ENCODE results near the gene PWWP2B. TPM values are rescaled to one million over a fixed set of nuclear protein-coding genes. Genes with fewer than 3 reads are reported as not detected.

PWWP2B gene
- total RNA-seq, 2 donors from 2014 or later: 33.8 to 61.0 TPM

DNA sequence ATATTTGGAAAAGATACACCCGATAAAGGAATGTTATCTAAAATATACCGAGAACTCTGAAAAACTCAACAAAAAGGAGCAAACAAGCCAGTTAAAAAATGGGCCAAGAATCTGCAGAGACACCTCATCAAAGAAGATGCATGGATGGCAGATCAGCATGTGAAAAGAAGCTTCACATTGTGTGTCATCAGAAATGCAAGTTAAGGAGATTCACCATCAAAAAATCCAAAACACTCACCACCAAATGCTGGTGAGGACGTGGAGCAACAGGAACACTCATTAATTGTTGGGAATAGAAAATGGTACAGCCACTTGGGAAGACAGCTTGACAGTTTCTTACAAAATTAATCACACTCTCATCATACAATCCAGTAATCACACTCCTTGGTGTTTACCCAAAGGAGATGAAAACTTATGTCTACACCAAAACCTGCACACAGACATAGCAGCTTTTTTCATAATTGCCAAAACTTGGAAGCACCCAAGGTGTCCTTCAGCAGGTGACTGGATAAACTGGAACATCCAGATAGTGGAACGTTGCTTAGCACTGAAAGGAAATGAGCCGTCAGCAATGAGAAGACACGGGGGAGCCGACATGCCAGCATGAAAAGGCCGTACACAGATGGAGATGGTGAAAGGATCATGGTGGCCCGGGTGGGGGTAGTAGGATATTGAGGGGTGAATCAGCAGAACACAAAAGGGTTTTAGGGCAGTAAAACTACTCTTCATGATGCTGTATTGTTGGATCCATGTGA, 27.9 kb upstream of the PWWP2B start:
- Histone ChIP-seq H3K9me3 (no peaks in the 10 kb centered on the region), H3K27me3 (no peaks in the 10 kb centered on the region), H3K36me3 (no peaks in the 10 kb centered on the region), H3K4me3 (no peak overlapping the region), H3K27ac (no peak overlapping the region), H3K4me1 (no peaks in the 10 kb centered on the region), H3K9ac (ENCODE audit: low read depth in 2 of 2, low read length in 2 of 2) (no peak overlapping the region)
- TF ChIP-seq, protein P1, sequence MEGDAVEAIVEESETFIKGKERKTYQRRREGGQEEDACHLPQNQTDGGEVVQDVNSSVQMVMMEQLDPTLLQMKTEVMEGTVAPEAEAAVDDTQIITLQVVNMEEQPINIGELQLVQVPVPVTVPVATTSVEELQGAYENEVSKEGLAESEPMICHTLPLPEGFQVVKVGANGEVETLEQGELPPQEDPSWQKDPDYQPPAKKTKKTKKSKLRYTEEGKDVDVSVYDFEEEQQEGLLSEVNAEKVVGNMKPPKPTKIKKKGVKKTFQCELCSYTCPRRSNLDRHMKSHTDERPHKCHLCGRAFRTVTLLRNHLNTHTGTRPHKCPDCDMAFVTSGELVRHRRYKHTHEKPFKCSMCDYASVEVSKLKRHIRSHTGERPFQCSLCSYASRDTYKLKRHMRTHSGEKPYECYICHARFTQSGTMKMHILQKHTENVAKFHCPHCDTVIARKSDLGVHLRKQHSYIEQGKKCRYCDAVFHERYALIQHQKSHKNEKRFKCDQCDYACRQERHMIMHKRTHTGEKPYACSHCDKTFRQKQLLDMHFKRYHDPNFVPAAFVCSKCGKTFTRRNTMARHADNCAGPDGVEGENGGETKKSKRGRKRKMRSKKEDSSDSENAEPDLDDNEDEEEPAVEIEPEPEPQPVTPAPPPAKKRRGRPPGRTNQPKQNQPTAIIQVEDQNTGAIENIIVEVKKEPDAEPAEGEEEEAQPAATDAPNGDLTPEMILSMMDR (IDR thresholded peaks at IDR 0.05): no peak
- no peak for DNase-seq
- intact Hi-C loops (cut with DNase I): no loop called here

DNA sequence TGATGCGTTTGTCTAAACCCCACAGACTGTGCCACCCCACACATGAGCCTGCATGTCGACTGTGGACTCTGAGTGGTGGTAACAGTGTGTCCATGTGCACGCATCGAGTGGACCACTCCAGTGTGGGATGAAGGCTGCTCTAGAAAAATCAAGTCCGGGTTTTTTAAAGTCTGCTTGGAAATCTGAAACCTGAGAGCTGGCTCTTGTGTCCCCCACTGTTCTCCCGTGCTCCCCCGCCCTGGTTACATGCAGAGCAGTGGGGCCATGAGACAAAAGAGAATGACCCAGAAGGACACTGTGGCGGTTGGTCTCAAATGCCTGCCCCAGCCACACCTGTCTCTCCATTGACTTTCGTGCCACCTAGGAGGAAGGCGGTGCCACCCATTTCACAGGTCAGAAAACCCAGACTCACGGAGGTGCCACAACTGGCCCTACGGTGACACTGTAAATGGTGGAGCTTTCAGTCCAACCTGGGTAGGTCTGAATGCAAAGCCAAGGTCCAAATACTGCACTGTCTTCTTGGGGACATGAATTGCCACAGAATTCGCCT, 27.3 kb upstream of the PWWP2B start:
- Histone ChIP-seq H3K27me3 (no peaks in the 10 kb centered on the region), H3K9me3 (no peaks in the 10 kb centered on the region), H3K9ac (ENCODE audit: low read depth in 2 of 2, low read length in 2 of 2) (no peak overlapping the region), H3K4me1 (no peaks in the 10 kb centered on the region), H3K36me3 (no peaks in the 10 kb centered on the region), H3K4me3 (no peak overlapping the region), H3K27ac (no peak overlapping the region)
- intact Hi-C loops (cut with DNase I): no loop called here
- TF ChIP-seq, protein P1 (IDR thresholded peaks at IDR 0.05): no peak
- no peak for DNase-seq

DNA sequence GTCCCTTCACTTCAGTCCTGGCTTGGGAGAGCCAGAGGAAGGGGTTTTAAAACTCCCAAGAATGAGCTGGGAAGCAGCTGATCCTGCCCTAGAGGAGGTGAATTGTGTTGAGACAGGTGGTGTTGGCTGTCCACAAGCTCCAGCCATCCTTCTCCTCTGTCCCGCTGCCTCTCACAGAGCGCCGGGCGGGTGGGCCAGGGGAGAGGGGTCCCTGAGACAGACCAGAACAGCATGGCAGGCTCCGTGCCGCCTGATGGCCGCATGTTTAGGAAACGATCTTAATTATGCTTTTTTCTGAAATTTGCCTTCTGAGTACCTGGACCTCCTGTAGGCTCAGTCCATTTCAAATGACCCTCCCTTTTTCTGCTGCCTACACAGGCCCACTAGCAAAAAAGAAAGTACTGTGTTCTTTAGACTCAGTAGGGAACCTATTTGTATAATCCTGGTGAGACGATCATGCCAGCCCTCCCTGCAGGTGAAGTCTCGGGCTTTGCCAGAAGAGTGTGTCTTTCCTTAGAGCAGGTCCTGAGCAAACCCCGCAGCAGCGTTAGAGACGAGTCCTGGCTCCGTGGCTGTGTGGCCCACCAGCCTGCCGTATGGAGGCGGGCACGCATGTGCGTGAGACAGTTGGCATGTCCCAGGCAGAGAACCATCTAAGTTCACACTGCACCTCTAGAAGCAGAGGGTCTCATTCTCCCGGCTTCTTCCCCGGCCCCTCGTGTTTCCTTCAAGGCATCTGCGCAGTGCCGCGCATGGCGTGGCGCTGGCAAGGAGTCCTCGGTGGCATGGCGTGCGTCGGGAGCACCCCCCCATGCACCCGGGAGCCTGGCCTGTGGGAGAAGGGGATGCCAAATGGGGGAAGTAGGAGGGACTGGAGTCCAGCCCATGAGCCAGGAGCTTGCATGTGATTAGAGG, 26.3 kb upstream of the PWWP2B start:
- TF ChIP-seq, protein P1 (IDR thresholded peaks at IDR 0.05): no peak
- Histone ChIP-seq H3K27me3 (no peaks in the 10 kb centered on the region), H3K36me3 (no peaks in the 10 kb centered on the region), H3K27ac (no peak overlapping the region), H3K9me3 (no peaks in the 10 kb centered on the region), H3K9ac (ENCODE audit: low read depth in 2 of 2, low read length in 2 of 2) (no peak overlapping the region), H3K4me1 (no peaks in the 10 kb centered on the region), H3K4me3 (no peak overlapping the region)
- intact Hi-C loops (cut with DNase I): no loop called here
- no peak for DNase-seq

DNA sequence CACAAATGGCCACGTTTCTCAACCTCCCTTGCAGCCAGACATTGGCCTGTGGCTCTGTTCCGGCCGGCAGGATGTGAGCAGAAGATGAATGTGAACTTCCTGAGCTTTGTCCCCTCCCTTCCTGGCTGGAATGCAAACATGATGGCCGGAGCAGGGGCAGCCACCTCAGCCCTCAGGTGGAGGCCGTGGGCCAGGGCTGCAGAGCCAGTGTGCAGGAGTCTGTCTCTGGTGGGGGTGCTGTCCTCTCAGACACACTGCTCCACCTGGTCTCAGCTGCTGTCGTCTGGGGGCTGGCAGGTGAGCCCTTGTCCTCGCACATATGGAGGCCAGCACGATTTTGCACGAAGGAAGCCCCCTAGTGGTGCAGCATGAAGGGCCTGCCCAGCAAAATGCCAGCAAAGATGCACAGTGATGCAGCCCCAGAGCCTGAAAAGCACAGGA, 25.3 kb upstream of the PWWP2B start:
- H3K9me3 ChIP-seq: no peaks in the 10 kb centered on the region
- no peak overlapping the region for H3K9ac ChIP-seq (ENCODE audit: low read depth in 2 of 2, low read length in 2 of 2)
- no peaks in the 10 kb centered on the region for H3K4me1 ChIP-seq
- no peaks in the 10 kb centered on the region for H3K27me3 ChIP-seq
- H3K36me3 ChIP-seq: no peaks in the 10 kb centered on the region
- intact Hi-C loops (cut with DNase I): no loop called here
- TF ChIP-seq, protein P1 (IDR thresholded peaks at IDR 0.05): no peak
- no peak for DNase-seq
- H3K27ac ChIP-seq: no peak overlapping the region
- H3K4me3 ChIP-seq: no peak overlapping the region

DNA sequence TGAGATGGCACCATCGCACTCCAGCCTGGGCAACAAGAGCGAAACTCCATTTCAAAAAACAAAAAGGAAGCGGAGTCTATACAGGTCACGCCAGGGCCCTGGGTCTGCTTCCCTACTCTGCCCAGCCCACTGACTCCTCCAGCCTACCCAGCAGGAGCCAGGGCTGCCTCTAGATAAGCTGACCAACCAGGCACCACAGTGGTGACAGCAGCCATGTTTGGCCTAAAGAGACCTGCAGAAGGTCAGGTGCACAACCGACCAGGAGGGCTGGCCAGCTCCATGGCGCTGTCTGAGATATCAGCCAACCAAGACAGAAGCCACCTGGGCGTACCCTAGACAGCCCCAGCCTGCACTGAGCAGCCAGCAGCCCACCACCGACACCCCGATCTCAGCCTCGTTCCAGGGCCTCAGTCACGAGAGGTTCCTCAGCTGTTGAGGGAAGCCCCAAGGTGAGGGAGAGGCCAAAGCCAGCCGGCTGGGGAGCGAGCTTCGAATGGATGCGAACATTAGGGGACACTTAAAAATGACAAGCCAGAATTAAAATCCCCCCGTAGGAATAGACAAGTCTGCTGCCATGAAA, 24.4 kb upstream of the PWWP2B start:
- no peak overlapping the region for H3K27ac ChIP-seq
- no peaks in the 10 kb centered on the region for H3K4me1 ChIP-seq
- no peak overlapping the region for H3K4me3 ChIP-seq
- intact Hi-C loops (cut with DNase I): no loop called here
- H3K9me3 ChIP-seq: no peaks in the 10 kb centered on the region
- no peak overlapping the region for H3K9ac ChIP-seq (ENCODE audit: low read depth in 2 of 2, low read length in 2 of 2)
- no peak for DNase-seq
- TF ChIP-seq, protein P1 (IDR thresholded peaks at IDR 0.05): no peak
- no peaks in the 10 kb centered on the region for H3K27me3 ChIP-seq
- no peaks in the 10 kb centered on the region for H3K36me3 ChIP-seq
